Suprapubic skin (tissue), 4 donors: Measurements from ENCODE around the gene CCDC85C.

Experiments
- EP300 ChIP-seq: sonication (generic); formaldehyde crosslinking; IDR thresholded peaks from one replicate; pipeline ENCODE4 v1.6.1; 2017; ENCODE audit warnings: antibody characterized with exemption
- POLR2A ChIP-seq, 2 donors: fragments of 450-650 bp; IDR thresholded peaks; one replicate each; pipeline ENCODE4 v1.6.1; 2017; ENCODE audit warnings: antibody characterized with exemption in 2 of 2, mild to moderate bottlenecking in 2 of 2, moderate library complexity in 2 of 2
- POLR2AphosphoS5 ChIP-seq, 3 donors: sonication (generic); formaldehyde crosslinking; IDR thresholded peaks; one replicate each; pipeline ENCODE4 v1.6.1; 2017; ENCODE audit warnings: antibody characterized with exemption in 3 of 3
- TF ChIP-seq, protein P1 (sequence below), 2 donors: fragments of 200-600 bp in 1 of 2; fragments of 450-650 bp in 1 of 2; sonication (generic) in 1 of 2; IDR thresholded peaks; one replicate each; pipeline ENCODE4 v1.5.1; 2016 to 2019; ENCODE audit warnings: antibody characterized with exemption in 2 of 2, mild to moderate bottlenecking in 1 of 2, moderate library complexity in 1 of 2

DNA sequence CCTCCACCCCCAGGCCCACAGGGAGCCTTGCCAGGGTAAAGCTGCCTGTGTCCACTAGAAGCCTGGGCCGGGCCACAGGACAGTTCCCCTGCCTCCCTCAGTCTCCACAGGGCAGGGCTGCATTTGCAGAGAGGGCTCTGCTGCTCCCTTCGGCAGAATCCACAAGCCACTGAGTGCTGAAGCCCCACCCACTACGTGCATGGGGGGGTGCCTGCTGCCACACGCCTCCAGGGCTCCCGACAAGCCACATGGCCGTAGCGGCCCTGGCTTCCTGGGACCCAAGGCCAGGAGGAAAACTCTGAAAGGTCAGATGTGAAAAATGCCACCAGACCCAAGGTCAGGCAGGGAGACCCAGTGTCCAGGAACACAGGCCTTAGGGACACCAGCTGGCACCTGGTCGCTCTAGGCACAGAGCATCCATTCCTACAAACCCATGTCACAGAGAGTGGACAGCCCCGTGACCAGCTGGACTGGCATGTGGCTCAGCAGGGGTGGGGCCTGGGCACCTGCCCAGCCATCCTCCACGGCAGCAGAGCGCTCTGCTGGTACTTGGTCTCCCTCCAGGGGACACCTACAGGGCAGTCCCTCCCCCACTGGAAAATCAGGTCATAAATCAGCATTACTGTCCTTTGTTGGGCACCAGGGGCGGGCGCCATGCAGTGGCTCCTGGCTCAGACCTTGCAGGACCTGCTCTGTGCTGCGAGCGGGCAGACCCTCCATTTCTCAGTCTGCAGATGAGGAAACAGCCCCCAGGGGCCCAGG is 42.9 kb downstream of the CCDC85C start:
- TF ChIP-seq, protein P1, sequence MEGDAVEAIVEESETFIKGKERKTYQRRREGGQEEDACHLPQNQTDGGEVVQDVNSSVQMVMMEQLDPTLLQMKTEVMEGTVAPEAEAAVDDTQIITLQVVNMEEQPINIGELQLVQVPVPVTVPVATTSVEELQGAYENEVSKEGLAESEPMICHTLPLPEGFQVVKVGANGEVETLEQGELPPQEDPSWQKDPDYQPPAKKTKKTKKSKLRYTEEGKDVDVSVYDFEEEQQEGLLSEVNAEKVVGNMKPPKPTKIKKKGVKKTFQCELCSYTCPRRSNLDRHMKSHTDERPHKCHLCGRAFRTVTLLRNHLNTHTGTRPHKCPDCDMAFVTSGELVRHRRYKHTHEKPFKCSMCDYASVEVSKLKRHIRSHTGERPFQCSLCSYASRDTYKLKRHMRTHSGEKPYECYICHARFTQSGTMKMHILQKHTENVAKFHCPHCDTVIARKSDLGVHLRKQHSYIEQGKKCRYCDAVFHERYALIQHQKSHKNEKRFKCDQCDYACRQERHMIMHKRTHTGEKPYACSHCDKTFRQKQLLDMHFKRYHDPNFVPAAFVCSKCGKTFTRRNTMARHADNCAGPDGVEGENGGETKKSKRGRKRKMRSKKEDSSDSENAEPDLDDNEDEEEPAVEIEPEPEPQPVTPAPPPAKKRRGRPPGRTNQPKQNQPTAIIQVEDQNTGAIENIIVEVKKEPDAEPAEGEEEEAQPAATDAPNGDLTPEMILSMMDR (IDR thresholded peaks at IDR 0.05): no peak
- TF ChIP-seq POLR2AphosphoS5 (IDR thresholded peaks at IDR 0.05): no peak
- TF ChIP-seq EP300: no peak
- no peak for TF ChIP-seq POLR2A (IDR thresholded peaks at IDR 0.05)
